SK-N-SH (cell line): Measurements from ENCODE around the gene CLMN.

ENCODE experiments used
- EZH2phosphoT487 ChIP-seq: fragments of 200-600 bp; sonication (generic); IDR thresholded peaks from 2 replicates; pipeline ENCODE4 v1.6.1; 2017; ENCODE audit warnings: low read depth, mixed run types, mild to moderate bottlenecking, antibody characterized with exemption, moderate library complexity, borderline replicate concordance
- POLR2AphosphoS5 ChIP-seq: IDR thresholded peaks from 2 replicates; pipeline ENCODE4 v1.6.1; 2012; ENCODE audit warnings: low read depth, low read length
- RAD21 ChIP-seq: IDR thresholded peaks from 2 replicates; pipeline ENCODE4 v1.6.1; 2012; ENCODE audit warnings: mild to moderate bottlenecking, low read length
- SIN3A ChIP-seq: IDR thresholded peaks from 2 replicates; pipeline ENCODE4 v1.6.1; 2012; ENCODE audit warnings: low read depth, mild to moderate bottlenecking, low read length, moderate library complexity, borderline replicate concordance
- USF2 ChIP-seq: fragments of 150-350 bp; IDR thresholded peaks from 2 replicates; pipeline ENCODE4 v1.6.1; 2017; ENCODE audit warnings: antibody characterized with exemption, low read length, low read depth, borderline replicate concordance
- YY1 ChIP-seq: IDR thresholded peaks from 2 replicates; pipeline ENCODE4 v1.4.0; 2012; ENCODE audit warnings: low read depth, mild to moderate bottlenecking
- ZBTB33 ChIP-seq: IDR thresholded peaks from 2 replicates; pipeline ENCODE4 v1.4.0; 2012; ENCODE audit warnings: low read depth, borderline replicate concordance
- TF ChIP-seq, protein P1 (sequence below): fragments of 200-600 bp; sonication (generic); IDR thresholded peaks from 2 replicates; pipeline ENCODE4 v1.6.1; 2017; ENCODE audit warnings: antibody characterized with exemption, mild to moderate bottlenecking, moderate library complexity
- TF ChIP-seq, protein P2 (sequence below): IDR thresholded peaks from 2 replicates; pipeline ENCODE4 v1.4.0; 2012; ENCODE audit warnings: low read depth
- TF ChIP-seq, protein P3 (sequence below): IDR thresholded peaks from 2 replicates; pipeline ENCODE4 v1.6.1; 2012; ENCODE audit warnings: mild to moderate bottlenecking, low read depth, low read length, moderate library complexity
- TF ChIP-seq, protein P4 (sequence below): IDR thresholded peaks from 2 replicates; pipeline ENCODE4; 2012

- TF ChIP-seq, protein P1, sequence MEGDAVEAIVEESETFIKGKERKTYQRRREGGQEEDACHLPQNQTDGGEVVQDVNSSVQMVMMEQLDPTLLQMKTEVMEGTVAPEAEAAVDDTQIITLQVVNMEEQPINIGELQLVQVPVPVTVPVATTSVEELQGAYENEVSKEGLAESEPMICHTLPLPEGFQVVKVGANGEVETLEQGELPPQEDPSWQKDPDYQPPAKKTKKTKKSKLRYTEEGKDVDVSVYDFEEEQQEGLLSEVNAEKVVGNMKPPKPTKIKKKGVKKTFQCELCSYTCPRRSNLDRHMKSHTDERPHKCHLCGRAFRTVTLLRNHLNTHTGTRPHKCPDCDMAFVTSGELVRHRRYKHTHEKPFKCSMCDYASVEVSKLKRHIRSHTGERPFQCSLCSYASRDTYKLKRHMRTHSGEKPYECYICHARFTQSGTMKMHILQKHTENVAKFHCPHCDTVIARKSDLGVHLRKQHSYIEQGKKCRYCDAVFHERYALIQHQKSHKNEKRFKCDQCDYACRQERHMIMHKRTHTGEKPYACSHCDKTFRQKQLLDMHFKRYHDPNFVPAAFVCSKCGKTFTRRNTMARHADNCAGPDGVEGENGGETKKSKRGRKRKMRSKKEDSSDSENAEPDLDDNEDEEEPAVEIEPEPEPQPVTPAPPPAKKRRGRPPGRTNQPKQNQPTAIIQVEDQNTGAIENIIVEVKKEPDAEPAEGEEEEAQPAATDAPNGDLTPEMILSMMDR, result no peak
- TF ChIP-seq POLR2AphosphoS5 (no peak), SIN3A (no peak), RAD21 (no peak), YY1 (no peak), EZH2phosphoT487 (no peak), USF2 (no peak), ZBTB33 (no peak)
- TF ChIP-seq, protein P2, sequence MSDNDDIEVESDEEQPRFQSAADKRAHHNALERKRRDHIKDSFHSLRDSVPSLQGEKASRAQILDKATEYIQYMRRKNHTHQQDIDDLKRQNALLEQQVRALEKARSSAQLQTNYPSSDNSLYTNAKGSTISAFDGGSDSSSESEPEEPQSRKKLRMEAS, result no peak
- TF ChIP-seq, protein P3, sequence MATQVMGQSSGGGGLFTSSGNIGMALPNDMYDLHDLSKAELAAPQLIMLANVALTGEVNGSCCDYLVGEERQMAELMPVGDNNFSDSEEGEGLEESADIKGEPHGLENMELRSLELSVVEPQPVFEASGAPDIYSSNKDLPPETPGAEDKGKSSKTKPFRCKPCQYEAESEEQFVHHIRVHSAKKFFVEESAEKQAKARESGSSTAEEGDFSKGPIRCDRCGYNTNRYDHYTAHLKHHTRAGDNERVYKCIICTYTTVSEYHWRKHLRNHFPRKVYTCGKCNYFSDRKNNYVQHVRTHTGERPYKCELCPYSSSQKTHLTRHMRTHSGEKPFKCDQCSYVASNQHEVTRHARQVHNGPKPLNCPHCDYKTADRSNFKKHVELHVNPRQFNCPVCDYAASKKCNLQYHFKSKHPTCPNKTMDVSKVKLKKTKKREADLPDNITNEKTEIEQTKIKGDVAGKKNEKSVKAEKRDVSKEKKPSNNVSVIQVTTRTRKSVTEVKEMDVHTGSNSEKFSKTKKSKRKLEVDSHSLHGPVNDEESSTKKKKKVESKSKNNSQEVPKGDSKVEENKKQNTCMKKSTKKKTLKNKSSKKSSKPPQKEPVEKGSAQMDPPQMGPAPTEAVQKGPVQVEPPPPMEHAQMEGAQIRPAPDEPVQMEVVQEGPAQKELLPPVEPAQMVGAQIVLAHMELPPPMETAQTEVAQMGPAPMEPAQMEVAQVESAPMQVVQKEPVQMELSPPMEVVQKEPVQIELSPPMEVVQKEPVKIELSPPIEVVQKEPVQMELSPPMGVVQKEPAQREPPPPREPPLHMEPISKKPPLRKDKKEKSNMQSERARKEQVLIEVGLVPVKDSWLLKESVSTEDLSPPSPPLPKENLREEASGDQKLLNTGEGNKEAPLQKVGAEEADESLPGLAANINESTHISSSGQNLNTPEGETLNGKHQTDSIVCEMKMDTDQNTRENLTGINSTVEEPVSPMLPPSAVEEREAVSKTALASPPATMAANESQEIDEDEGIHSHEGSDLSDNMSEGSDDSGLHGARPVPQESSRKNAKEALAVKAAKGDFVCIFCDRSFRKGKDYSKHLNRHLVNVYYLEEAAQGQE, result no peak
- TF ChIP-seq, protein P4, sequence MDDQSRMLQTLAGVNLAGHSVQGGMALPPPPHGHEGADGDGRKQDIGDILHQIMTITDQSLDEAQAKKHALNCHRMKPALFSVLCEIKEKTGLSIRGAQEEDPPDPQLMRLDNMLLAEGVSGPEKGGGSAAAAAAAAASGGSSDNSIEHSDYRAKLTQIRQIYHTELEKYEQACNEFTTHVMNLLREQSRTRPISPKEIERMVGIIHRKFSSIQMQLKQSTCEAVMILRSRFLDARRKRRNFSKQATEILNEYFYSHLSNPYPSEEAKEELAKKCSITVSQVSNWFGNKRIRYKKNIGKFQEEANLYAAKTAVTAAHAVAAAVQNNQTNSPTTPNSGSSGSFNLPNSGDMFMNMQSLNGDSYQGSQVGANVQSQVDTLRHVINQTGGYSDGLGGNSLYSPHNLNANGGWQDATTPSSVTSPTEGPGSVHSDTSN, result no peak
These were observed 579 bp upstream of the CLMN start for GRCh38 chr14:95320078-95320895.
